Stimulated activated naive CD8-positive, alpha-beta T cell treated with anti-CD3 and anti-CD28 coated beads, Interleukin-15, Interleukin-2, amounts not matched to agents 100 ng/mL and 50 ng/mL, for 24 hours (primary cell): ENCODE measurements around the gene ADK.

Experiments
- H3K27ac Mint-ChIP-seq: one replicate; pipeline ENCODE4 v1.8.0; 2021; ENCODE audit warnings: mild to moderate bottlenecking, mixed read lengths
- H3K27me3 Mint-ChIP-seq: one replicate; pipeline ENCODE4 v1.8.0; 2021; ENCODE audit warnings: mixed read lengths
- H3K36me3 Mint-ChIP-seq: one replicate; pipeline ENCODE4 v1.8.0; 2021; ENCODE audit warnings: low read depth, mixed read lengths
- H3K4me1 Mint-ChIP-seq: one replicate; pipeline ENCODE4 v1.8.0; 2021; ENCODE audit warnings: low read depth, mixed read lengths
- H3K4me3 Mint-ChIP-seq: one replicate; pipeline ENCODE4 v1.8.0; 2021; ENCODE audit warnings: mild to moderate bottlenecking, mixed read lengths
- H3K9me3 Mint-ChIP-seq: one replicate; pipeline ENCODE4 v1.8.0; 2021; ENCODE audit warnings: mixed read lengths

ADK gene

GRCh38 chr10:74642901-74643595 is 492.0 kb downstream of the ADK start:
- no peaks in the 10 kb centered on the region for H3K27me3 Mint-ChIP-seq
- no peak overlapping the region for H3K27ac Mint-ChIP-seq
- H3K36me3 Mint-ChIP-seq, result peaks cover 52% of the 10 kb centered on the region

DNA sequence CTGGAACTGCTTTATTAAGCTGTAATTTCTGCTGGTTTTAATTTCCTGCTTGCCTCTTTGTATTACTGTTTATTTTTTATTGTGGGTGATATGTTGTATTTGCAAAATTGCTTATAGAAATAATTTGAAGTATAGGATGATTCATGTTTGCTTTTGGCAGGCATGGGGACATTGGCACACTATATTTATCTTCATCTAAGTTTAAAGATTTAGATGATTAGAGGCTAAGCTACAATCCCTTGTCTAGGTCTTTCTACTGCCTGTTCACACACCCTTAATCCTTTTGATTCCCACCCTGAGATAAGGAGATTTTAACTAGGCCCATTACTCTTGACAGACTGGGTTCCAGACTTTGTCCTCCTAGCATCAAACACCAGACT is 492.6 kb downstream of the ADK start:
- Mint-ChIP-seq H3K27me3 (no peaks in the 10 kb centered on the region), H3K9me3 (peaks cover 8% of the 10 kb centered on the region), H3K4me1 (no peaks in the 10 kb centered on the region), H3K4me3 (no peak overlapping the region), H3K36me3 (peaks cover 51% of the 10 kb centered on the region), H3K27ac (no peak overlapping the region)

More at GRCh38 chr10:74642901-74643595, 492.0 kb downstream of the ADK start:
- peaks cover 8% of the 10 kb centered on the region for H3K9me3 Mint-ChIP-seq
- H3K4me3 Mint-ChIP-seq, result no peak overlapping the region
- H3K4me1 Mint-ChIP-seq, result no peaks in the 10 kb centered on the region

DNA sequence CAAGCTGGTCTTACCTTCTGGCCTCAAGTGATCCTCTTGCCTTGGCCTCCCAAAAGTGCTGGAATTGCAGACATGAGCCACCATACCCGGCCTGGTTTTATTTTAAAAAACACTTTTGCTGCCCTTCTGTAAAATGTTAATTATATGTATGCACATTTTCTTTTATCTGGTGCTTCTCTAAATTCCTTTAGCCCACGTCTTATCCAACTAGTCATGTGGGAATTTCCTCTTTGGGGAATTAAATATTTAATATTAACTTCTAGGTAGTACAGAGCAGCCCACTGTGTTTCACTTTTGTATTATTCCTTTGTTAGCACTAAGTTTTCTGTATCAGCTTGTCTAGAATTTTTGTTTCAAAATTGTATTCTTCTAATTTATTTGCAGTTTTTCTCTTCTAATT is 493.7 kb downstream of the ADK start:
- Mint-ChIP-seq H3K36me3 (peaks cover 44% of the 10 kb centered on the region), H3K4me1 (no peaks in the 10 kb centered on the region), H3K27me3 (no peaks in the 10 kb centered on the region), H3K4me3 (no peak overlapping the region), H3K27ac (no peak overlapping the region), H3K9me3 (peaks cover 8% of the 10 kb centered on the region)

GRCh38 chr10:74645692-74646091 is 494.7 kb downstream of the ADK start:
- H3K9me3 Mint-ChIP-seq, result peaks cover 8% of the 10 kb centered on the region
- H3K27ac Mint-ChIP-seq, result no peak overlapping the region
- H3K27me3 Mint-ChIP-seq, result no peaks in the 10 kb centered on the region
- peaks cover 3% of the 10 kb centered on the region for H3K4me1 Mint-ChIP-seq
- H3K4me3 Mint-ChIP-seq, result no peak overlapping the region
- peaks cover 36% of the 10 kb centered on the region for H3K36me3 Mint-ChIP-seq

DNA sequence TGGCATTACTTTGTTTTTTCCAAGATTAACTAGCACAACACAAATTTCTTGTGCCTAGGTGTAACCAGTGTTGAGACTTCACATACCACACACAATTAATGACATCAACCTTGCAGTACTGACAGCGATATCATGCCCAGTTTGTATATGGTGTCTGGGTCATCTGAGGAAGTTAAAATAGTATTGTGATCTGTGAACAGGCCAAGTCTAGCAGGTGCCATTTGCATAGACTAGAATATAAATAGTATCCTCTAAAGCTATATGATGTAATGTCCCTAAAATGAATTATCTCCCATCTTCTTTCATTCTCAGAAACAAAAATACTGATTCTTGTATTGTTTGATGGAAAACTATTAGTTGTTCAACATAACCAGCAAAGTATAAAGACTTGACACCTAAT is 499.6 kb downstream of the ADK start:
- Mint-ChIP-seq H3K9me3 (no peaks in the 10 kb centered on the region), H3K27me3 (no peaks in the 10 kb centered on the region), H3K4me3 (no peak overlapping the region), H3K36me3 (peaks cover 29% of the 10 kb centered on the region), H3K4me1 (peaks cover 6% of the 10 kb centered on the region), H3K27ac (no peak overlapping the region)

DNA sequence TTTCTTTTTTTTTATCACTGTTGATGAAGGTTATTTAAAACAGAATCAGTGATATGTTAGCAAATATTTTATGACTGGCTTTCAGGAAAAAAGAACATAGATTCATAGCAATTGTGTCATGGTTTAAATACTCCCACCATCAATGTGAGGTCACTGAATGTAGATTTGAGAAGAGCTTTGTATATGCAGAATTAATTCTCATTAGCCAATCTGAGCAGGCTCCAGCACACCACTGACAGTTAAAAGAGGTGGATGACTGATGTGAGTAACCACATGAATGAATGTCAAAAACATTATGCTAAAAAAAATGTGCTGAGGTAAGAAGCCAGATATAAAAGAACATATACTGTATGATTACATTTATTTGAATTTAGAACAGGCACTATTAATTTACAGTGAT is 500.5 kb downstream of the ADK start:
- no peaks in the 10 kb centered on the region for H3K9me3 Mint-ChIP-seq
- H3K36me3 Mint-ChIP-seq, result peaks cover 20% of the 10 kb centered on the region
- H3K4me1 Mint-ChIP-seq, result peaks cover 6% of the 10 kb centered on the region
- H3K4me3 Mint-ChIP-seq, result no peak overlapping the region
- no peaks in the 10 kb centered on the region for H3K27me3 Mint-ChIP-seq
- no peak overlapping the region for H3K27ac Mint-ChIP-seq

GRCh38 chr10:74652664-74653063 is 501.6 kb downstream of the ADK start:
- H3K9me3 Mint-ChIP-seq, result no peaks in the 10 kb centered on the region
- peaks cover 6% of the 10 kb centered on the region for H3K4me1 Mint-ChIP-seq
- no peak overlapping the region for H3K4me3 Mint-ChIP-seq
- peaks cover 20% of the 10 kb centered on the region for H3K36me3 Mint-ChIP-seq
- H3K27ac Mint-ChIP-seq, result no peak overlapping the region
- no peaks in the 10 kb centered on the region for H3K27me3 Mint-ChIP-seq

DNA sequence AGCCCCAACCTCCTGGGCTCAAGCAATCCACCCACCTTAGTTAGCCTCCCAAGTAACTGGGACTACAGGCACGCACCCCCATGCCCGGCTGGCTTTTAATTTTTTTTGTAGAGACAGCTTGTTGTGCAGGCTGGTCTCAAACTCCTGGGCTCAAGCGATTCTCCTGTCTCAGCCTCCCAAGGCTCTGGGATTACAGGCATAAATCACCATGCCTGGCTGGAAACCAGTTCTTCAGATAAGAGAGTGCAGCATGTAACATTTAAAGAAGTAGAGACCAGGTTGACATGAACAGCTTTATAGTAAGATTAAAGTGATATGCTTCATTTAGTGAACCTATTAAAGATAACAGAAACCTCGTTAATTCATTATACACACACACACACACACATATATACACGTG is 507.5 kb downstream of the ADK start:
- H3K9me3 Mint-ChIP-seq, result no peaks in the 10 kb centered on the region
- no peak overlapping the region for H3K4me3 Mint-ChIP-seq

DNA sequence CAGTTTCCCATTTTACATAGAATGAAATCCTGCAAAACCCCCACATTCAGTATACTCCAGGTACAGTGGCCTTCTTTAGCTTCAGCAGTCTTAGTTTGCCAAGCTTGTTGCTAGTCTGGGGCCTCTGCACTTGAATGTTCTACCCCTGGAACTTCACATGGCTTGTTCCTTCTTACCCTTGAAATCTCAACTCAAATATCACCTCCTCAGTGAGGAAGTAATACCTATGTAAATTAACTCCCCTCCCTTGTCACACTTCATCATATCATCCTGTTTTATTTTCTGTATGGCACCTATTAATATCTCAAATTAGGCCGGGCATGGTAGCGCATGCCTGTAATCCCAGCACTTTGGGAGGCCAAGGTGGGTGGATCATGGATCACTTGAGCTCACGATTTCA is 511.6 kb downstream of the ADK start:
- peaks cover 4% of the 10 kb centered on the region for H3K4me1 Mint-ChIP-seq
- no peak overlapping the region for H3K4me3 Mint-ChIP-seq
- no peak overlapping the region for H3K27ac Mint-ChIP-seq
- H3K36me3 Mint-ChIP-seq, result peaks cover 5% of the 10 kb centered on the region
- no peaks in the 10 kb centered on the region for H3K9me3 Mint-ChIP-seq
- no peaks in the 10 kb centered on the region for H3K27me3 Mint-ChIP-seq

More for the DNA sequence above, 507.5 kb downstream of the ADK start:
- peaks cover 4% of the 10 kb centered on the region for H3K4me1 Mint-ChIP-seq
- no peak overlapping the region for H3K27ac Mint-ChIP-seq
- no peaks in the 10 kb centered on the region for H3K27me3 Mint-ChIP-seq
- H3K36me3 Mint-ChIP-seq, result peaks cover 15% of the 10 kb centered on the region

DNA sequence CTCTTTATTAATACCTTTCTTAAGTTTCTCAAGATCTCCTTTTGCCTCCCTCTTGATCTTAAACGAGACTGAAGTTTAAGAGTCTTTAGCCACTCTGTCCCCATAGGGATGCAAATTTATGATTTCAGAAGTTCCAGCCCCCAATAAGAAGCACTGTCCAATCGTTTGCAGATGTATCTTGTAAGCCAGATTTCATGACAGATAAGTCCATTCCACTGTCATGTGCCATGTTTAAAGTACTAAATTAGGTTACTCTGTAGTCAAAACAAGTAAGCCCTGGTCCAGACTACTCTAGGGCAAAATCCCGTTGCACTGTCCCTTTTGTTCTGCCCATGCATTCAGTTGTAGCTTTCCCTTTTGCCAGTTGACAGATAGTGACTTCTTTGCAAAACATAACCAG is 518.2 kb downstream of the ADK start:
- Mint-ChIP-seq H3K27me3 (no peaks in the 10 kb centered on the region), H3K36me3 (peaks cover 47% of the 10 kb centered on the region), H3K9me3 (peaks cover 3% of the 10 kb centered on the region), H3K27ac (no peak overlapping the region), H3K4me3 (no peak overlapping the region), H3K4me1 (no peaks in the 10 kb centered on the region)

GRCh38 chr10:74671716-74672115 is 520.7 kb downstream of the ADK start:
- no peaks in the 10 kb centered on the region for H3K27me3 Mint-ChIP-seq
- H3K4me3 Mint-ChIP-seq, result no peak overlapping the region
- H3K27ac Mint-ChIP-seq, result no peak overlapping the region
- H3K4me1 Mint-ChIP-seq, result peaks cover 7% of the 10 kb centered on the region
- peaks cover 61% of the 10 kb centered on the region for H3K36me3 Mint-ChIP-seq
- H3K9me3 Mint-ChIP-seq, result peaks cover 3% of the 10 kb centered on the region

DNA sequence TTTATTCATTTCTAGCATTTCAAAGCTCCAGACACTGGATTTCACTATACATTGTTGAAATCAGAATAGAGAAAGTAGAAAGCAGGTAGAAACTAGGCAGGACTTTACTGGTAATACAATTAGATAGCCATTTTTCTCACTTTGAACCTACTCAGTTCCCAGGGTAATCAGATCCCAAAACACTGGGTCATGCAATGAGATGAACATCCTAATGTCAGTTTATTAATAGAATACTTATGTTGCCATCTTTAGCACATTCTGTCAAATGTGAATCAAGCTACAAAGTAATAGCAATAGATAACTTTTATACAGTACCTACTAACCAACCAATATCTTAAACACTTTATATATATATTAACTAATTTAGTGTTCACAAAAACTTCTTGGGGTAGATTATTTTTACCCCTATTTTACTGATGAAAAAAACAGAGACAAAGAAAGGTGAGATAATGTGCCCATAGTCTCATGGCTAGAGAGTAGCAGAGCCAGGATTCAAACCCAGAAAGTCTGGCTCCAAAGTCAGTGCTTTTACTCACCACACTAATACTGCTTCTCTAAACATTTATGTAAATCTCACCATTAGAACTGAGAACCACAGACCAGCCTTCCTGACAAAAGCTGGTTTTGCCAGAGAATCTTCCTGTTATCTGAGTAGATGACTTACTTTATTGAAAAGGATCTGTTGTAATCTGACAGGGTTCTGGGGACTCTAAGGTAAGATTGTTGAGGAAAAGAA is 521.6 kb downstream of the ADK start:
- Mint-ChIP-seq H3K27ac (no peak overlapping the region), H3K27me3 (no peaks in the 10 kb centered on the region), H3K4me3 (no peak overlapping the region), H3K36me3 (peaks cover 66% of the 10 kb centered on the region), H3K4me1 (peaks cover 7% of the 10 kb centered on the region), H3K9me3 (peaks cover 3% of the 10 kb centered on the region)

GRCh38 chr10:74674927-74675326 is 523.9 kb downstream of the ADK start:
- peaks cover 70% of the 10 kb centered on the region for H3K36me3 Mint-ChIP-seq
- H3K9me3 Mint-ChIP-seq, result peaks cover 3% of the 10 kb centered on the region

DNA sequence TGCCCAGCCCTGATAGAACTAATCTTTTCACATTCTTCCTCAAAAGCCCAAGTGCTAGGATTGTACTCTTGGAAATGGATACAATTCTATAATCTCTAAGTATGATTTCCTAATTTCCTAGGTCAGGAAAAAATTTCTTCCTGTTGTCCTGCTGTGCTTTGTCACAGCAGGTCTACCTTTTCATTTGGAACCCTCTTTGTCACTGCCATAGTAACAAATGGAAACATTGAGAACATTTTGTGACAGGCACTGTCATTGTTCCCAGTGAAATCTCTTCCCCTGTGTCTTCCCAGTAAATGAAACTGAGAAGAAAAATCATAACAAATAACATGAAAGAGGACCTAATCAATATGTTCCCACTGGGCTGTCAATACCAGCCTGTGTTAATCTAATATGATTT is 524.5 kb downstream of the ADK start:
- Mint-ChIP-seq H3K9me3 (peaks cover 3% of the 10 kb centered on the region), H3K4me3 (no peak overlapping the region), H3K27ac (no peak overlapping the region), H3K4me1 (peaks cover 11% of the 10 kb centered on the region), H3K27me3 (no peaks in the 10 kb centered on the region), H3K36me3 (peaks cover 66% of the 10 kb centered on the region)

More at GRCh38 chr10:74674927-74675326, 523.9 kb downstream of the ADK start:
- H3K4me3 Mint-ChIP-seq, result no peak overlapping the region
- no peaks in the 10 kb centered on the region for H3K27me3 Mint-ChIP-seq
- H3K27ac Mint-ChIP-seq, result no peak overlapping the region
- peaks cover 11% of the 10 kb centered on the region for H3K4me1 Mint-ChIP-seq

GRCh38 chr10:74677951-74678350 is 526.9 kb downstream of the ADK start:
- H3K4me3 Mint-ChIP-seq, result no peak overlapping the region
- no peaks in the 10 kb centered on the region for H3K9me3 Mint-ChIP-seq
- H3K27ac Mint-ChIP-seq, result no peak overlapping the region
- H3K27me3 Mint-ChIP-seq, result no peaks in the 10 kb centered on the region
- peaks cover 28% of the 10 kb centered on the region for H3K4me1 Mint-ChIP-seq
- H3K36me3 Mint-ChIP-seq, result peaks cover 57% of the 10 kb centered on the region
